ENCODE data around the gene LY6G6C.
A peak's percentile ranks its signal among the peaks of the same experiment; 100 is the strongest.

LY6G6C gene

DNA sequence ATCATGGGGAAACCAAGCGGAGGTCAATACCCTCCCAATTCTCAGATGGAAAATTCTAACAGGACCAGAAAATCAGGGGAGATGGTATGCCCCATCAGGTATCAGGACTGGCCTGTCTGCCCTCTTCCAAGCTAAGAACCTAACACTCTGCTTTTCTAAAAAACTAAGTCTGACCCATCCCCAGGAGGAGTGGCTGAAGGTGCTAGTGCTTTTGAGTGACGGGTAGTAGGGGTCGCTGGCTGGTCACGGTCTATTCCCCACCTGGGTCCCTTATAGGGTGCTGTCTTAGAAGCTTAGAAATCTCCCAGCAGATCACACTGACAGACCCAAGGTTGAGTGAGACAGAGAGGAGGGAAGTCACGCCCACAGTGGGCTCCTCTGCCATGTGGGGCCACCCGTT, 28.0 kb downstream of the LY6G6C start:
- H3K36me3 ChIP-seq (ENCODE audit: control insufficient read depth, insufficient read depth, low read length), result peaks cover 26% of the 10 kb centered on the region
- no CpG with 5 or more reads among the region's 6 CpGs for WGBS (ENCODE audit: extremely low coverage, insufficient coverage, low lambda C conversion rate)

DNA sequence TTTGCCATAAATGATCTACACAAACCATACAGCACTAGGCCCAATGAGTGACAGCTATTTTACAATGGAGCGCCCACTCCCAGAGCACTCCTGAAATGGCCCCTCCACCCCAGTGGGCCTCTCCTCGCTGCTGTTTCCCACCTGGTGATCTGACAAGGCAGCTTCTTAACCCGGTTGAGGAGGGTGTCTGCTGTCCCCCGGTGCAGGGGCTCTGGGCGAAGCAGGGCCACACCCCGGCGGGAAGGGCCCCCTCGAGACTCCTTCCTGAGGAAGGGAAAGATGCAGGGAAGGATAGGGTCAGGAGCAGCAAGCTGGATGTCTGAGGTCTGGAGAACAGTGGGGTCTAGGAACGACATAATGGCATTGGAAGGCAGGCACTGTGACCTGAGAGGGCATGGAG, 28.7 kb downstream of the LY6G6C start:
- H3K79me1 ChIP-seq (ENCODE audit: low read length), result peaks cover 4% of the 10 kb centered on the region
- H3K36me3 ChIP-seq (ENCODE audit: control insufficient read depth, insufficient read depth, low read length), result peaks cover 31% of the 10 kb centered on the region
- no peak overlapping the region for H3K23ac ChIP-seq (ENCODE audit: low read length)
- no peak overlapping the region for H2AK5ac ChIP-seq (ENCODE audit: low read length)
- peaks cover 3% of the 10 kb centered on the region for H3K79me2 ChIP-seq (ENCODE audit: control insufficient read depth, insufficient read depth, low read length)
- no peak overlapping the region for H3K4ac ChIP-seq (ENCODE audit: low read depth, low read length)
- no peaks in the 10 kb centered on the region for H3K27me3 ChIP-seq (ENCODE audit: insufficient read depth, low read length, poor library complexity)
- no peak overlapping the region for H3K27ac ChIP-seq (ENCODE audit: low read depth, low read length)
- H2BK5ac ChIP-seq (ENCODE audit: low read length), result no peak overlapping the region
- H2BK15ac ChIP-seq (replicated peaks; ENCODE audit: low read depth), result no peak overlapping the region
- H4K5ac ChIP-seq (ENCODE audit: low read length), result no peak overlapping the region
- H3K4me2 ChIP-seq (ENCODE audit: low read length), result no peak overlapping the region
- H3K18ac ChIP-seq (ENCODE audit: low read length), result no peak overlapping the region
- H2BK120ac ChIP-seq (ENCODE audit: low read depth, low read length), result no peak overlapping the region
- no peak overlapping the region for H3K4me3 ChIP-seq (ENCODE audit: low read length)
- no peak overlapping the region for H3K9ac ChIP-seq (ENCODE audit: low read length)
- no peak overlapping the region for H4K8ac ChIP-seq (ENCODE audit: low read depth, low read length)
- H3K4me1 ChIP-seq (ENCODE audit: control insufficient read depth, low read depth, low read length), result peaks cover 8% of the 10 kb centered on the region
- DNase-seq, result no peak
- no CpG with 5 or more reads among the region's 9 CpGs for WGBS (ENCODE audit: extremely low coverage, insufficient coverage, low lambda C conversion rate)
- no peak overlapping the region for H3K56ac ChIP-seq (ENCODE audit: low read length)

More for the DNA sequence above, 28.0 kb downstream of the LY6G6C start:
- Histone ChIP-seq H2BK120ac (ENCODE audit: low read depth, low read length) (no peak overlapping the region), H3K18ac (ENCODE audit: low read length) (no peak overlapping the region), H3K27me3 (ENCODE audit: insufficient read depth, low read length, poor library complexity) (no peaks in the 10 kb centered on the region), H2AK5ac (ENCODE audit: low read length) (no peak overlapping the region), H3K4me2 (ENCODE audit: low read length) (no peak overlapping the region), H4K8ac (ENCODE audit: low read depth, low read length) (no peak overlapping the region), H3K79me2 (ENCODE audit: control insufficient read depth, insufficient read depth, low read length) (peaks cover 3% of the 10 kb centered on the region), H4K5ac (ENCODE audit: low read length) (no peak overlapping the region), H3K9ac (ENCODE audit: low read length) (no peak overlapping the region), H3K4me1 (ENCODE audit: control insufficient read depth, low read depth, low read length) (peaks cover 8% of the 10 kb centered on the region), H3K56ac (ENCODE audit: low read length) (no peak overlapping the region), H3K4me3 (ENCODE audit: low read length) (no peak overlapping the region), H3K23ac (ENCODE audit: low read length) (no peak overlapping the region), H2BK15ac (replicated peaks; ENCODE audit: low read depth) (no peak overlapping the region), H3K27ac (ENCODE audit: low read depth, low read length) (no peak overlapping the region), H2BK5ac (ENCODE audit: low read length) (no peak overlapping the region), H3K4ac (ENCODE audit: low read depth, low read length) (no peak overlapping the region), H3K79me1 (ENCODE audit: low read length) (peaks cover 4% of the 10 kb centered on the region)
- DNase-seq, result no peak

DNA sequence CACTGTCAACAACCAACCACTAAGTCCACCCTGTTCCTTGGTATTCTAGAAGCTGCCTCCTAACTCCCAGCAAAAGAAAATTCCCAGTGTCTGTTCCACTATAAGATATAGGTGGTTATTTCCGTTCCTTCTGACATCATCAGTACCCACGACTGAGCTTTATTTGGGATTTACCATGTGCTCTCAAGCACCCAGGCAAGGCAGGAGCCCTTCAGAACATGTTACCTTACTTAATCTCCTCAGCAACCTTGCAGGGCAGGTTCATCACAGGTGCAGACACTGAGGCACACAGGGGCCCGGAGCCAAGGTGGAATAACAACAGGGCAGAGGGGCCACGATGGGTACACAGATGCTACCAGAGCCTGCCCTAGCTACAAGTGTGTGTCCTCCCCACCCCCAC, 29.2 kb downstream of the LY6G6C start:
- H4K5ac ChIP-seq (ENCODE audit: low read length), result no peak overlapping the region
- no peak overlapping the region for H3K23ac ChIP-seq (ENCODE audit: low read length)
- DNase-seq, result no peak
- H3K18ac ChIP-seq (ENCODE audit: low read length), result no peak overlapping the region
- H3K4me2 ChIP-seq (ENCODE audit: low read length), result no peak overlapping the region
- no peak overlapping the region for H3K9ac ChIP-seq (ENCODE audit: low read length)
- no peak overlapping the region for H3K4me3 ChIP-seq (ENCODE audit: low read length)
- H3K4ac ChIP-seq (ENCODE audit: low read depth, low read length), result no peak overlapping the region
- no peak overlapping the region for H3K56ac ChIP-seq (ENCODE audit: low read length)
- H3K79me2 ChIP-seq (ENCODE audit: control insufficient read depth, insufficient read depth, low read length), result no peaks in the 10 kb centered on the region
- H2BK5ac ChIP-seq (ENCODE audit: low read length), result no peak overlapping the region
- H3K79me1 ChIP-seq (ENCODE audit: low read length), result no peaks in the 10 kb centered on the region
- H3K4me1 ChIP-seq (ENCODE audit: control insufficient read depth, low read depth, low read length), result peaks cover 8% of the 10 kb centered on the region
- no peak overlapping the region for H2BK15ac ChIP-seq (replicated peaks; ENCODE audit: low read depth)
- no peaks in the 10 kb centered on the region for H3K27me3 ChIP-seq (ENCODE audit: insufficient read depth, low read length, poor library complexity)
- H2BK120ac ChIP-seq (ENCODE audit: low read depth, low read length), result no peak overlapping the region
- H3K36me3 ChIP-seq (ENCODE audit: control insufficient read depth, insufficient read depth, low read length), result peaks cover 32% of the 10 kb centered on the region
- H3K27ac ChIP-seq (ENCODE audit: low read depth, low read length), result no peak overlapping the region
- no CpG with 5 or more reads among the region's 4 CpGs for WGBS (ENCODE audit: extremely low coverage, insufficient coverage, low lambda C conversion rate)
- no peak overlapping the region for H4K8ac ChIP-seq (ENCODE audit: low read depth, low read length)
- H2AK5ac ChIP-seq (ENCODE audit: low read length), result no peak overlapping the region

DNA sequence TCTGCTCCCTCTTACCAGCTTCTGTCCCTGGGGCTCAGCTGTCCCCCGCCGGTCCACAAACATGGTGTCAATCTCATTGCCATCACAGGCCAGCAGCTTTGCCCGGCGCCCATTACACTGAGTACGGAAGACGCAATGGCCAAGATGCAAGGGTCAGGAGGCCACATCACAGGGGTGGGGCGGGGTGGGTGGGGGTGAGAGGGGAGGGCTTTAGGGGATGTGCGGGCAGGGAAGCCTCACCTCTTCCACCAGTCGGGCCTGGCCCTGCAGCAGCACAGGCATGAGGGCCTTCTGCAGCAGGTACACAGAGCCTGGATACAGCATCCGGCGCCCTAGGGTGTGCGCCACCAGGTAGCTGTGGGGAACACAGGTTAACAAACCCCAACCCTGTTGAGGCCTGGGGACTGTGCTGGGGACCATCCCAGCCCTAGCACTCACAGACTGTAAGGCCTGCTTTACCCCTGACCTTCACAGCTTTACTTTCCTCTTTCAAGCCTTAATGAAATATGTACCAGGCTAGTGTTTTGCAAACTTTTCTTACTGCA, 29.9 kb downstream of the LY6G6C start:
- Histone ChIP-seq H3K4ac (ENCODE audit: low read depth, low read length) (no peak overlapping the region), H3K79me2 (ENCODE audit: control insufficient read depth, insufficient read depth, low read length) (no peaks in the 10 kb centered on the region), H2BK5ac (ENCODE audit: low read length) (no peak overlapping the region), H3K18ac (ENCODE audit: low read length) (no peak overlapping the region), H3K79me1 (ENCODE audit: low read length) (no peaks in the 10 kb centered on the region), H4K5ac (ENCODE audit: low read length) (no peak overlapping the region), H2BK120ac (ENCODE audit: low read depth, low read length) (no peak overlapping the region), H3K56ac (ENCODE audit: low read length) (no peak overlapping the region), H2BK15ac (replicated peaks; ENCODE audit: low read depth) (no peak overlapping the region), H2AK5ac (ENCODE audit: low read length) (no peak overlapping the region), H3K4me3 (ENCODE audit: low read length) (no peak overlapping the region), H3K4me2 (ENCODE audit: low read length) (no peak overlapping the region), H3K36me3 (ENCODE audit: control insufficient read depth, insufficient read depth, low read length) (peaks cover 30% of the 10 kb centered on the region), H4K8ac (ENCODE audit: low read depth, low read length) (no peak overlapping the region), H3K27ac (ENCODE audit: low read depth, low read length) (no peak overlapping the region), H3K27me3 (ENCODE audit: insufficient read depth, low read length, poor library complexity) (no peaks in the 10 kb centered on the region), H3K23ac (ENCODE audit: low read length) (no peak overlapping the region), H3K9ac (ENCODE audit: low read length) (no peak overlapping the region), H3K4me1 (ENCODE audit: control insufficient read depth, low read depth, low read length) (peaks cover 8% of the 10 kb centered on the region)
- no CpG with 5 or more reads among the region's 12 CpGs for whole genome bisulfite sequencing (ENCODE audit: extremely low coverage, insufficient coverage, low lambda C conversion rate)
- no peak for DNase-seq

DNA sequence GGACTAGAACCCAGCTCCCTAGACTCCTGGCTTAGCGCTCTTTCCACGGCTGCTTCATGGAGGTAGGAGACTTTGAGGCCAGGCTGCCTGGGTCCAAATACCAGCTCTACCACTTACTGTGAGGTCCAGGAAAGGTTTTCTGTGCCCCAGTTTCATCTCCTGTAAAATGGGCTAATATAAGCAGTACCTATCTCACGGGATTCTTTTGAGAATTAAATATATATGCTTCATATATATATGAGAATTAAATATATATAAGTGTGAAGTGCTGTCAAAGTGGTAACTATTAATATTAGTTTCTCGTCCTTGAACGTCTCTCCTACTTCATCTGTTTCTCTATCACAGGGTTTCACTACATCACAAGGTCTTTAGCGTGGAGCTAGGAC, 30.5 kb downstream of the LY6G6C start:
- Histone ChIP-seq H3K18ac (ENCODE audit: low read length) (no peak overlapping the region), H3K27ac (ENCODE audit: low read depth, low read length) (peak overlapping the region; percentile 6), H3K4ac (ENCODE audit: low read depth, low read length) (no peak overlapping the region), H4K8ac (ENCODE audit: low read depth, low read length) (no peak overlapping the region), H2BK15ac (replicated peaks; ENCODE audit: low read depth) (no peak overlapping the region), H2AK5ac (ENCODE audit: low read length) (no peak overlapping the region), H3K79me2 (ENCODE audit: control insufficient read depth, insufficient read depth, low read length) (no peaks in the 10 kb centered on the region), H3K4me2 (ENCODE audit: low read length) (no peak overlapping the region), H3K9ac (ENCODE audit: low read length) (peak overlapping the region; percentile 44), H2BK5ac (ENCODE audit: low read length) (no peak overlapping the region), H3K4me1 (ENCODE audit: control insufficient read depth, low read depth, low read length) (peaks cover 8% of the 10 kb centered on the region), H4K5ac (ENCODE audit: low read length) (no peak overlapping the region), H3K56ac (ENCODE audit: low read length) (no peak overlapping the region), H3K79me1 (ENCODE audit: low read length) (no peaks in the 10 kb centered on the region), H3K4me3 (ENCODE audit: low read length) (no peak overlapping the region), H3K27me3 (ENCODE audit: insufficient read depth, low read length, poor library complexity) (no peaks in the 10 kb centered on the region), H3K23ac (ENCODE audit: low read length) (peak overlapping the region; percentile 66), H3K36me3 (ENCODE audit: control insufficient read depth, insufficient read depth, low read length) (peaks cover 29% of the 10 kb centered on the region), H2BK120ac (ENCODE audit: low read depth, low read length) (no peak overlapping the region)
- DNase-seq, result no peak
- no CpG with 5 or more reads among the region's 6 CpGs for WGBS (ENCODE audit: extremely low coverage, insufficient coverage, low lambda C conversion rate)

Measured in mesendoderm (in vitro differentiated cells).